Stimulated activated CD4-positive, alpha-beta T cell treated with anti-CD3 and anti-CD28 coated beads, Interleukin-2, amount 100 ng/mL, for 48 hours (primary cell): ENCODE measurements around the gene R3HDML.

ENCODE experiments used
- DNase-seq, 2 donors: peaks; one replicate each; pipeline ENCODE4 v3.0.0-alpha.2; 2020

The R3HDML gene

GRCh38 chr20:44367746-44368145 lies 30.9 kb downstream of the R3HDML start:
- no peak for DNase-seq

GRCh38 chr20:44370639-44371218 lies 33.9 kb downstream of the R3HDML start:
- DNase-seq = no peak

GRCh38 chr20:44382641-44383040 lies 45.8 kb downstream of the R3HDML start:
- no peak for DNase-seq

- peak; percentile 84 to 86 for DNase-seq
Measured at GRCh38 chr20:44384423-44385027, 47.7 kb downstream of the R3HDML start.

GRCh38 chr20:44388466-44389023 lies 51.7 kb downstream of the R3HDML start:
- peak; percentile 69 for DNase-seq

- DNase-seq = no peak
Measured at GRCh38 chr20:44389871-44390270, 53.0 kb downstream of the R3HDML start.

- DNase-seq = no peak
Measured at GRCh38 chr20:44390280-44390679, 53.4 kb downstream of the R3HDML start.

GRCh38 chr20:44392088-44392775 lies 55.4 kb downstream of the R3HDML start:
- DNase-seq = no peak

GRCh38 chr20:44392776-44393607 lies 56.1 kb downstream of the R3HDML start:
- no peak for DNase-seq

- DNase-seq = no peak
Measured at GRCh38 chr20:44393608-44394451, 57.0 kb downstream of the R3HDML start.

- no peak for DNase-seq
Measured at GRCh38 chr20:44394452-44394701, 57.5 kb downstream of the R3HDML start.

GRCh38 chr20:44394702-44395460 lies 58.0 kb downstream of the R3HDML start:
- DNase-seq = no peak

GRCh38 chr20:44395461-44396340 lies 58.9 kb downstream of the R3HDML start:
- no peak for DNase-seq

- DNase-seq = no peak
Measured at GRCh38 chr20:44396369-44397130, 59.7 kb downstream of the R3HDML start.

GRCh38 chr20:44398335-44398734 lies 61.5 kb downstream of the R3HDML start:
- DNase-seq = no peak

- DNase-seq = no peak
Measured at GRCh38 chr20:44399446-44399845, 62.6 kb downstream of the R3HDML start.

GRCh38 chr20:44400671-44400969 lies 63.8 kb downstream of the R3HDML start:
- no peak for DNase-seq
